Trophoblast cell (in vitro differentiated cells and primary cell): Measurements from ENCODE around the gene KIF26A.

Source experiments
- DNase-seq, 2 donors: peaks; one replicate each; pipeline ENCODE4 v3.0.0-alpha.2; 2016
- H2AFZ ChIP-seq: 2 replicates; pipeline ENCODE4 v1.6.1; 2013; ENCODE audit warnings: low read length, moderate library complexity, mild to moderate bottlenecking; ENCODE audit not compliant: insufficient read depth, poor library complexity
- H2AK5ac ChIP-seq: 2 replicates; pipeline ENCODE4 v1.6.1; 2013; ENCODE audit warnings: mild to moderate bottlenecking, low read length
- H2BK120ac ChIP-seq: 2 replicates; pipeline ENCODE4 v1.6.1; 2013; ENCODE audit warnings: low read length, mild to moderate bottlenecking, moderate library complexity; ENCODE audit not compliant: insufficient read depth, poor library complexity
- H2BK12ac ChIP-seq: 2 replicates; pipeline ENCODE4 v1.6.1; 2013; ENCODE audit warnings: mild to moderate bottlenecking, low read length, moderate library complexity
- H2BK5ac ChIP-seq: 2 replicates; pipeline ENCODE4 v1.6.1; 2013; ENCODE audit warnings: low read length, low read depth, moderate library complexity, mild to moderate bottlenecking; ENCODE audit not compliant: poor library complexity
- H3K14ac ChIP-seq: 2 replicates; pipeline ENCODE4 v1.6.1; 2013; ENCODE audit warnings: mild to moderate bottlenecking, low read length
- H3K18ac ChIP-seq: 2 replicates; pipeline ENCODE4 v1.6.1; 2013; ENCODE audit warnings: mild to moderate bottlenecking, low read length
- H3K23ac ChIP-seq: 2 replicates; pipeline ENCODE4 v1.6.1; 2013; ENCODE audit warnings: low read length
- H3K27ac ChIP-seq: 2 replicates; pipeline ENCODE4 v1.5.1; 2013; ENCODE audit warnings: low read depth, mild to moderate bottlenecking, inconsistent platforms, low read length, moderate library complexity
- H3K27me3 ChIP-seq: 2 replicates; pipeline ENCODE4 v1.6.1; 2013; ENCODE audit warnings: inconsistent platforms, mild to moderate bottlenecking, low read length, moderate library complexity; ENCODE audit not compliant: insufficient read depth
- H3K36me3 ChIP-seq, 2 experiments: 1 replicate in 1 of 2; 2 replicates in 1 of 2; pipeline ENCODE4 v1.6.1; 2013; ENCODE audit warnings: low read length in 2 of 2, mild to moderate bottlenecking in 2 of 2, moderate library complexity in 1 of 2; ENCODE audit not compliant: insufficient read depth in 2 of 2, control insufficient read depth in 1 of 2
- H3K4ac ChIP-seq: 2 replicates; pipeline ENCODE4 v1.6.1; 2013; ENCODE audit warnings: low read depth, mild to moderate bottlenecking, low read length, moderate library complexity
- H3K4me1 ChIP-seq, 2 experiments: 1 replicate in 1 of 2; 2 replicates in 1 of 2; pipeline ENCODE4 v1.6.1; 2013; ENCODE audit warnings: low read length in 2 of 2, mild to moderate bottlenecking in 2 of 2, moderate library complexity in 1 of 2; ENCODE audit not compliant: insufficient read depth in 2 of 2, control insufficient read depth in 1 of 2
- H3K4me2 ChIP-seq: 2 replicates; pipeline ENCODE4 v1.6.1; 2013; ENCODE audit warnings: inconsistent platforms, mild to moderate bottlenecking, low read length, moderate library complexity
- H3K4me3 ChIP-seq: 2 replicates; pipeline ENCODE4 v1.5.1; 2013; ENCODE audit warnings: mild to moderate bottlenecking, low read depth, low read length, inconsistent platforms
- H3K79me1 ChIP-seq: one replicate; pipeline ENCODE4 v1.6.1; 2013; ENCODE audit warnings: low read length
- H3K79me2 ChIP-seq: 2 replicates; pipeline ENCODE4 v1.6.1; 2013; ENCODE audit warnings: low read length, mild to moderate bottlenecking; ENCODE audit not compliant: control insufficient read depth, insufficient read depth, poor library complexity
- H3K9ac ChIP-seq: 2 replicates; pipeline ENCODE4 v1.6.1; 2013; ENCODE audit warnings: mild to moderate bottlenecking, low read length
- H3K9me3 ChIP-seq: 2 replicates; pipeline ENCODE4 v1.6.1; 2013; ENCODE audit warnings: low read depth, mild to moderate bottlenecking, control low read depth, inconsistent platforms, low read length; ENCODE audit not compliant: insufficient read depth
- H4K12ac ChIP-seq: 2 replicates; pipeline ENCODE4 v1.6.1; 2013; ENCODE audit warnings: low read depth, mild to moderate bottlenecking, low read length, moderate library complexity
- H4K8ac ChIP-seq: 2 replicates; pipeline ENCODE4 v1.6.1; 2013; ENCODE audit warnings: low read depth, mild to moderate bottlenecking, low read length, moderate library complexity
- H4K91ac ChIP-seq: one replicate; pipeline ENCODE4 v1.6.1; 2013; ENCODE audit warnings: low read depth, mild to moderate bottlenecking, low read length, moderate library complexity
- WGBS: extraction: QIAGEN DNeasy Blood & Tissue Kit; methylation state at CpG from one replicate; pipeline ENCODE4 v1.1.7; 2013; ENCODE audit warnings: missing lambda C conversion rate; ENCODE audit not compliant: insufficient read length, insufficient coverage; ENCODE audit errors: extremely low coverage; 5-methylcytosine and 5-hydroxymethylcytosine counted together

KIF26A gene

GRCh38 chr14:104133496-104133895, 4.9 kb upstream of the KIF26A start:
- WGBS: no CpG with 5 or more reads among the region's 9 CpGs
- peaks cover 0 to 15% of the 10 kb centered on the region in 2 experiments for H3K4me1 ChIP-seq
- no peak for DNase-seq
- H3K27ac ChIP-seq: no peak overlapping the region
- peaks cover 2% of the 10 kb centered on the region for H3K79me2 ChIP-seq
- H3K36me3 ChIP-seq: no peaks in the 10 kb centered on the region
- H3K14ac ChIP-seq: no peak overlapping the region
- peaks cover 7% of the 10 kb centered on the region for H3K9me3 ChIP-seq
- peaks cover 25% of the 10 kb centered on the region for H3K27me3 ChIP-seq
- H4K12ac ChIP-seq: no peak overlapping the region
- H3K9ac ChIP-seq: no peak overlapping the region
- no peak overlapping the region for H2BK5ac ChIP-seq
- peaks cover 2% of the 10 kb centered on the region for H3K79me1 ChIP-seq
- H2BK120ac ChIP-seq: no peak overlapping the region
- H2AK5ac ChIP-seq: no peak overlapping the region
- H3K4ac ChIP-seq: no peak overlapping the region
- H3K4me3 ChIP-seq: no peak overlapping the region
- H4K91ac ChIP-seq: no peak overlapping the region
- no peak overlapping the region for H3K23ac ChIP-seq
- no peak overlapping the region for H4K8ac ChIP-seq
- H2BK12ac ChIP-seq: no peak overlapping the region
- no peak overlapping the region for H3K18ac ChIP-seq
- no peak overlapping the region for H3K4me2 ChIP-seq
- H2AFZ ChIP-seq: no peak overlapping the region

DNA sequence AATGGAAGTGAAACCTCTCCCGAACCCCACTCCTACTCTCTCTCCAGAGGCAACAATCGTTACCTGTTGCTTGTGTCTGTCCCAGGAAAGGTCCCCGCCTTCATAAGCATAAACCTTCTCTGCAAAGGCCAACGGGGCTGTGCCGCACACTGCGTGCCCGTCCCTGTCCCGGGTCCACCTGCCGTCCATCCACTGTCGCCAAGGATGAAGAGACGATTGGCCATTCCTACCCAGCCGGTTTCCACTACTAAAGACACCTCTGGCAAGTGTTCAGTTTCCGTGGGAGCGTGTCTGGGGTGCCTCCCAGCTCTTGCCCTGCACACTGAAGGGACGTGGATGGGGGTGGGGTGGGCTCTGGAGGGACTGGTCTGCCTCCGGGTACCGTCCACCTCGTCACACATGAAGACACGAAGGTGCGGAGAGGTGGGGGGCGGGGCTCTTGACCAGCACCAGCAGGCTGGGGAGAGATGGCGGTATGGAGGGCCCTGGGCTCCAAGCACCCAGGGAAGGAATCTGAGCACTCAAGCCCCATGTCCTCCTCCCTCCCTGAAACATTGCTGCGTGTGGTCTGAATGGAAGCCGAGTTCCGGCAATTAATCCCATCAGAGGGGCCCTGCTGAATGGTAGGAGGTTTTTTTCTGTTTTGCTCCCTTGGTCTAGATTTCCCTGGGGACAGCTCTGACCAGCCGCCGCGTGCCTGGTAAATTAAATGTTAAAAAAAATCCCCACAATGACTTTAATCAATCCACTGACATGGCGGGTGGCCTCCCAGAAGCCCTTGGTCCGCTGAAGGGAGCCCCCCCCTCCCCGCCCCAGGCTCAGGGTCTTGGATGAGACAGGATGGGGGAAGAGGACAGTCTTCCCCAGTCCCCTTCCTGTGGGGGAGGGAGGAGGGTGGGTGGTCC, 4.1 kb upstream of the KIF26A start:
- Histone ChIP-seq H3K4ac (no peak overlapping the region), H3K9me3 (peaks cover 7% of the 10 kb centered on the region), H2BK120ac (no peak overlapping the region), H3K23ac (no peak overlapping the region), H2BK5ac (no peak overlapping the region), H3K4me3 (no peak overlapping the region), H3K79me2 (peaks cover 2% of the 10 kb centered on the region), H4K12ac (no peak overlapping the region), H3K4me2 (no peak overlapping the region), H2AFZ (no peak overlapping the region), H3K18ac (no peak overlapping the region), H3K36me3 (no peaks in the 10 kb centered on the region), H2BK12ac (no peak overlapping the region), H3K27ac (no peak overlapping the region), H4K8ac (no peak overlapping the region), H3K9ac (no peak overlapping the region), H3K27me3 (peaks cover 25% of the 10 kb centered on the region), H3K14ac (no peak overlapping the region), H4K91ac (no peak overlapping the region), H2AK5ac (no peak overlapping the region), H3K4me1 (peaks cover 3 to 22% of the 10 kb centered on the region in 2 experiments), H3K79me1 (peaks cover 2% of the 10 kb centered on the region)
- no peak for DNase-seq
- no CpG with 5 or more reads among the region's 31 CpGs for WGBS

DNA sequence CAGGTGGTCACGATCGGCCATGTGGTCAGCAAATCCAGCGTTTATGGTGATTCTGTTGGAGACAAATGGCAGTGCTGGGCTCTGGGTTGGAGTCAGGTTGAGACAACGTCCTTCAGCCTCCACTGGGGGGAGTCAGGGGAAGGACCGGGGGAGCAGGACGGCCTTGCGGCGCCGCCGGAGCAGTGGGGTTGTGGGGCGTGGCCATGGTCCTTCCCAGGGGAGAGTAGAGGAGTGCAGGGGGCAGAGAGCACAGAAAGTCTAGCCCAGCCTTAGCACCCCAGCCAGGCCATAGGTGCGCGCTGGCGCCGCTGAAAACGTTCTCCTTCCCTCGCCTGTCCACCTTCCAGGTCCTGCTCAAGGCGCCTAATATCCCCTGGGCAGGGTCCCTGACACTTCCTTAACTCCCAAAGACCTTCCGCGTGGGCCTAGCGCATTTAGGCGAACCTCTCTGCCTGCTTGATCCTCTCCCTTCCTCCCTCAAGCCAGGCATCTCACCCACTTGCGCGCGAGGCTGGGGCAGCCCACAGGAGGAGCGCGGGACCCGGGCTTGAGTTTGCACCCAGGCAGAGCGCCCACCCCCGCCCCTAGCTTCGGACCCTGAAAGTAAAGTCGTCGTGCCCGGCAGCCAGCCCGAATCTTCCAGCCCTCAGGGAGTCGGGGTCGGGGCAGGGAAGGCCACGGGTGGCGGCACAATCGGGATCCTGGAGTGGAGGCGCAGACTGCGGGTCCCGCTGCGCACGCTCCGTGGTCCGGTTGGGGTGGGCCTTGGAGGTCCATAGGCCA, 3.1 kb upstream of the KIF26A start:
- H4K12ac ChIP-seq: no peak overlapping the region
- no peaks in the 10 kb centered on the region for H3K36me3 ChIP-seq
- no peak overlapping the region for H4K8ac ChIP-seq
- H3K4me2 ChIP-seq: peak overlapping the region; percentile 59
- H3K23ac ChIP-seq: no peak overlapping the region
- no peak overlapping the region for H2AFZ ChIP-seq
- H3K4me3 ChIP-seq: peak overlapping the region; percentile 10
- peaks cover 2% of the 10 kb centered on the region for H3K79me1 ChIP-seq
- H3K9me3 ChIP-seq: peaks cover 7% of the 10 kb centered on the region
- H4K91ac ChIP-seq: no peak overlapping the region
- H3K18ac ChIP-seq: no peak overlapping the region
- H3K27me3 ChIP-seq: peaks cover 25% of the 10 kb centered on the region
- no peak overlapping the region for H2BK12ac ChIP-seq
- no peak for DNase-seq
- no peak overlapping the region for H2AK5ac ChIP-seq
- H2BK120ac ChIP-seq: no peak overlapping the region
- no CpG with 5 or more reads among the region's 47 CpGs for WGBS
- no peak overlapping the region for H2BK5ac ChIP-seq
- no peak overlapping the region for H3K27ac ChIP-seq
- H3K79me2 ChIP-seq: peaks cover 2% of the 10 kb centered on the region
- H3K14ac ChIP-seq: no peak overlapping the region
- no peak overlapping the region for H3K4ac ChIP-seq
- no peak overlapping the region for H3K9ac ChIP-seq
- peaks cover 8 to 25% of the 10 kb centered on the region in 2 experiments for H3K4me1 ChIP-seq

DNA sequence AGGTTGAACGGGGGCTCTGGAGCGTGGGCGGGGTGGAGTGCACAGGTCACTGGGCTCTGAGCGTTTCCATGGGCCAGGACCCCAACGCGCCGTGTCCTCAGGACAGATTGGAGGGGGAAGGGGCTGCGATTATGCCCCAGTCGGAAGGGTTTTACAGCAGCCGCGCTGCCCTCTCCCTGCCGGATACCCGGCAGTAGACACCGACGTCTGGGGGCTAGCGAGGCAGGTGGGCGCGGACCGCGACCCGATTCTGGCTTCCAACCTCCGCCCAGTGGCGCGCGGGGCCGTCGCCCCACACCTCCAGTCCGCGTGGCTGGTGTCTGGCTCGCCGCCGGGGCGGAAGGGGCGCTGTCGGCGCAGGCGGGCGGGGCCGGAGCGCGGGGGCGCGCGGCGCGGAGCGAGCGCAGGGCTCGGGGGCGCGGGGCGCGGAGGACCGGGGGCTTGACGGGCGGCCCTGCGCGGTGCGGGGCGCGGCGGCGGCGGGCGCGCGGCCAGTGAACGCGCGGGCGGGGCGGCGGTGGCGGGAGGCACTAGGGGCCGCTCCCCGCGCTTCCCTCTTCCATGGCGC, 2.4 kb upstream of the KIF26A start:
- Histone ChIP-seq H3K4me3 (peak overlapping the region; percentile 10), H3K9me3 (peaks cover 4% of the 10 kb centered on the region), H2BK120ac (no peak overlapping the region), H2AFZ (no peak overlapping the region), H3K4me2 (peak overlapping the region; percentile 59), H3K4ac (no peak overlapping the region), H3K36me3 (no peaks in the 10 kb centered on the region), H3K79me1 (peaks cover 2% of the 10 kb centered on the region), H4K91ac (no peak overlapping the region), H3K18ac (no peak overlapping the region), H3K4me1 (peaks cover 8 to 25% of the 10 kb centered on the region in 2 experiments), H3K14ac (no peak overlapping the region), H4K12ac (no peak overlapping the region), H3K27ac (no peak overlapping the region), H4K8ac (no peak overlapping the region), H3K79me2 (peaks cover 2% of the 10 kb centered on the region), H2AK5ac (no peak overlapping the region), H2BK12ac (no peak overlapping the region), H2BK5ac (no peak overlapping the region), H3K23ac (no peak overlapping the region), H3K27me3 (peaks cover 25% of the 10 kb centered on the region), H3K9ac (no peak overlapping the region)
- DNase-seq: no peak
- no CpG with 5 or more reads among the region's 78 CpGs for WGBS
